Ishikawa (cell line): ENCODE measurements around the gene MAP3K8.

Source experiments
- CEBPB ChIP-seq: IDR thresholded peaks from 2 replicates; pipeline ENCODE4 v1.6.1; 2012
- CREB1 ChIP-seq: IDR thresholded peaks from 2 replicates; pipeline ENCODE4 v1.6.1; 2012; ENCODE audit warnings: low read depth
- EGR1 ChIP-seq: IDR thresholded peaks from 2 replicates; pipeline ENCODE4 v1.6.1; 2012
- EP300 ChIP-seq: IDR thresholded peaks from 2 replicates; pipeline ENCODE4 v1.6.1; 2012; ENCODE audit warnings: borderline replicate concordance
- FOXM1 ChIP-seq: IDR thresholded peaks from 2 replicates; pipeline ENCODE4 v1.6.1; 2012; ENCODE audit warnings: low read depth, borderline replicate concordance
- NFIC ChIP-seq: IDR thresholded peaks from 2 replicates; pipeline ENCODE4 v1.6.1; 2012
- RAD21 ChIP-seq: IDR thresholded peaks from 2 replicates; pipeline ENCODE4 v1.6.1; 2012; ENCODE audit warnings: low read depth
- REST ChIP-seq: IDR thresholded peaks from 2 replicates; pipeline ENCODE4 v1.6.1; 2012; ENCODE audit warnings: low read depth, mild to moderate bottlenecking
- TAF1 ChIP-seq: IDR thresholded peaks from 2 replicates; pipeline ENCODE4 v1.6.1; 2012; ENCODE audit warnings: low read depth, mild to moderate bottlenecking
- TCF12 ChIP-seq: IDR thresholded peaks from 2 replicates; pipeline ENCODE4 v1.6.1; 2012; ENCODE audit warnings: low read depth
- TEAD4 ChIP-seq: IDR thresholded peaks from 2 replicates; pipeline ENCODE4 v1.6.1; 2012
- USF1 ChIP-seq: IDR thresholded peaks from 2 replicates; pipeline ENCODE4 v1.6.1; 2012
- YY1 ChIP-seq: IDR thresholded peaks from 2 replicates; pipeline ENCODE4 v1.6.1; 2012; ENCODE audit warnings: low read depth
- ZBTB7A ChIP-seq: IDR thresholded peaks from 2 replicates; pipeline ENCODE4 v1.6.1; 2012; ENCODE audit warnings: low read depth
- TF ChIP-seq, protein P1 (sequence below): IDR thresholded peaks from 2 replicates; pipeline ENCODE4 v1.6.1; 2012

Gene MAP3K8

GRCh38 chr10:30434273-30435072 lies 489 bp downstream of the MAP3K8 start:
- TF ChIP-seq, protein P1, sequence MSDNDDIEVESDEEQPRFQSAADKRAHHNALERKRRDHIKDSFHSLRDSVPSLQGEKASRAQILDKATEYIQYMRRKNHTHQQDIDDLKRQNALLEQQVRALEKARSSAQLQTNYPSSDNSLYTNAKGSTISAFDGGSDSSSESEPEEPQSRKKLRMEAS, result peak; percentile 33
- TF ChIP-seq CREB1 (no peak), ZBTB7A (peak; percentile 95), EP300 (no peak), FOXM1 (no peak), TEAD4 (no peak; the same call in 1 of the 2 replicates), TAF1 (no peak), TCF12 (peak; percentile 54; the same call in 1 of the 2 replicates), EGR1 (no peak), CEBPB (peak; percentile 97), REST (no peak), RAD21 (no peak), NFIC (no peak), YY1 (peak; percentile 22; the same call in 1 of the 2 replicates), USF1 (peak; percentile 33; the same call in 1 of the 2 replicates)

DNA sequence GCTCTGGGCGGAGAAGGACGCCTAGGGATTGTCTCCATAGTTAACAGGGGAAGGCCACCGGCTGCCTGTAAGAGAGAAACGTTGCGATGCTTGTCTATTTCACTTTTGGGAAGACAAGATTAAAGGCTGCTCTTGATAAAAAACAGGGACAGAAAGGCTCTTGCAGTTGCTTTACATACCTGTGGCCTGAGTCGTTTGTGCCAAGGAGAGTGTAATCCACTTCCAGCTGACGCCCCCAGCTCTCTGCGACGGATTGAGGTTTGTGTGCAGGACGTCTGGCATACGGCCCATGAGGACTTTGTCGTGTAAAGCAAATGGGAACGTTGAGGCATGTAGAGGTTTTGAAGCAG lies 1.1 kb downstream of the MAP3K8 start:
- TF ChIP-seq CEBPB (no peak), TAF1 (no peak), CREB1 (no peak), FOXM1 (no peak), USF1 (no peak), EGR1 (no peak), TCF12 (no peak), TEAD4 (no peak), RAD21 (no peak), ZBTB7A (no peak), NFIC (no peak), YY1 (no peak), REST (no peak), EP300 (no peak)
- TF ChIP-seq, protein P1, result no peak

DNA sequence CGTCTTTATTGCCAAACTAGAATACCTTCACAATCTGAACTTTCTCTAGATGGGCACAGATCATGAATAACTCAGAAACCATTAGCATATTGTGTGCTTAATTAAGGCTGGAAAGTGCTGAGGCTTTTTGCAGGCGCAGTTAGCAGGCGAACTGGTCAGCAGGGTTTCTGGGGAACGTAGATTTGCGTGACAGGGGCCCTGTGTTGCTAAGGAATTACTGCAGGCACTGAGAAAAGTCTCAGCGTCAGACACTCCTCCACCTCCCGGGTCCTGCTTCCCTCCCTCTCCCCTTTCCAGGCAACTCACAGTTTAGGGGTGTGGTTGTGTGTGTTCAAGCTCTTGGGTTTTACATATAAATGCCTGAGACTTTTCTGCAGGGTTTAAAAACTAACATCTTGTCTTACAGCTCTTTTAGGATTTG lies 2.2 kb downstream of the MAP3K8 start:
- TF ChIP-seq ZBTB7A, result no peak
- TF ChIP-seq, protein P1, result no peak
- TF ChIP-seq RAD21, result no peak
- no peak for TF ChIP-seq USF1
- TF ChIP-seq CEBPB, result no peak
- TF ChIP-seq TCF12, result no peak
- no peak for TF ChIP-seq TEAD4
- no peak for TF ChIP-seq EGR1
- no peak for TF ChIP-seq TAF1
- no peak for TF ChIP-seq EP300
- TF ChIP-seq FOXM1, result no peak
- no peak for TF ChIP-seq NFIC

- no peak for TF ChIP-seq TEAD4
- no peak for TF ChIP-seq EGR1
- TF ChIP-seq CEBPB, result no peak
- no peak for TF ChIP-seq YY1
- TF ChIP-seq REST, result no peak
- no peak for TF ChIP-seq TCF12
- TF ChIP-seq CREB1, result no peak
- no peak for TF ChIP-seq EP300
- TF ChIP-seq, protein P1, result no peak
- TF ChIP-seq NFIC, result no peak
- TF ChIP-seq USF1, result no peak
These were observed 2.7 kb downstream of the MAP3K8 start for GRCh38 chr10:30436671-30437030.
